Left kidney (tissue), 2 donors: ENCODE data around the gene RASGRP2. TPM values are rescaled to one million over a fixed set of nuclear protein-coding genes. Genes with fewer than 3 reads are reported as not detected.
"Not testable (repeated sequence)": the region's sequence is repeated elsewhere in the genome, so short reads cannot be mapped to it uniquely, and the experiment has no call there.

Experiments
- DNase-seq: peaks from one replicate; pipeline ENCODE4 v3.0.0-alpha.2; 2013
- polyA plus RNA-seq: library from polyadenylated mRNA; unstranded; fragments of 120-200 nt; gene quantifications from one replicate; pipeline ENCODE4 v1.2.1, GENCODE V29; 2013; ENCODE audit not compliant: insufficient read length

RASGRP2 gene
- polyA plus RNA-seq, 1 donor, result 2.6 TPM

GRCh38 chr11:64719406-64719805, 24.5 kb downstream of the RASGRP2 start:
- no peak for DNase-seq

GRCh38 chr11:64718780-64719124, 25.2 kb downstream of the RASGRP2 start:
- no peak for DNase-seq

GRCh38 chr11:64718084-64718779, 25.7 kb downstream of the RASGRP2 start:
- DNase-seq, result no peak

- DNase-seq, result no peak
Observed at GRCh38 chr11:64717268-64717578, 26.7 kb downstream of the RASGRP2 start.

- DNase-seq, result no peak
Observed at GRCh38 chr11:64716473-64717267, 27.3 kb downstream of the RASGRP2 start.

GRCh38 chr11:64715756-64716472, 28.0 kb downstream of the RASGRP2 start:
- no peak for DNase-seq

GRCh38 chr11:64715110-64715509, 28.8 kb downstream of the RASGRP2 start:
- no peak for DNase-seq

GRCh38 chr11:64714666-64715065, 29.3 kb downstream of the RASGRP2 start:
- DNase-seq, result no peak

GRCh38 chr11:64713781-64714363, 30.1 kb downstream of the RASGRP2 start:
- no peak for DNase-seq

GRCh38 chr11:64713016-64713707, 30.8 kb downstream of the RASGRP2 start:
- DNase-seq, result no peak

GRCh38 chr11:64712430-64713015, 31.4 kb downstream of the RASGRP2 start:
- DNase-seq, result no peak

- DNase-seq, result no peak
Observed at GRCh38 chr11:64711956-64712362, 32.0 kb downstream of the RASGRP2 start.

GRCh38 chr11:64711138-64711955, 32.6 kb downstream of the RASGRP2 start:
- no peak for DNase-seq

- DNase-seq, result no peak
Observed at GRCh38 chr11:64710418-64711137, 33.4 kb downstream of the RASGRP2 start.

GRCh38 chr11:64705501-64705900, 38.4 kb downstream of the RASGRP2 start:
- no peak for DNase-seq

- DNase-seq, result no peak
Observed at GRCh38 chr11:64703048-64703447, 40.9 kb downstream of the RASGRP2 start.

GRCh38 chr11:64701956-64702355, 42.0 kb downstream of the RASGRP2 start:
- DNase-seq, result not testable (repeated sequence)

GRCh38 chr11:64698427-64698826, 45.5 kb downstream of the RASGRP2 start:
- no peak for DNase-seq

- DNase-seq, result no peak
Observed at GRCh38 chr11:64697663-64698375, 46.1 kb downstream of the RASGRP2 start.
